Breast epithelium (tissue), 4 donors: Measurements from ENCODE around the gene CBFA2T2. TPM values are rescaled to one million over a fixed set of nuclear protein-coding genes. Genes with fewer than 3 reads are reported as not detected.

ENCODE experiments used
- DNase-seq, 2 donors: peaks; one replicate each; pipeline ENCODE4 v3.0.0-alpha.2; 2019; ENCODE audit warnings: low spot score in 2 of 2
- H3K27ac ChIP-seq, 2 donors: fragments of 200-600 bp; sonication (generic) in 1 of 2; one replicate each; pipeline ENCODE4 v1.5.1; 2016 to 2019; ENCODE audit warnings: mild to moderate bottlenecking in 1 of 2
- H3K27me3 ChIP-seq, 2 donors: fragments of 200-600 bp; sonication (generic) in 1 of 2; one replicate each; pipeline versions ENCODE4 v1.5.1 to v1.6.0; 2017 to 2019; ENCODE audit warnings: control low read depth in 1 of 2, mild to moderate bottlenecking in 1 of 2
- H3K36me3 ChIP-seq: fragments of 200-600 bp; one replicate; pipeline ENCODE4 v1.5.1; 2019
- H3K4me1 ChIP-seq, 2 donors: fragments of 200-600 bp; sonication (generic); one replicate each; pipeline ENCODE4 v1.5.1; 2016 to 2019; ENCODE audit warnings: control low read depth in 1 of 2
- H3K4me3 ChIP-seq, 3 donors: fragments of 200-600 bp; sonication (generic); 1 replicate in 2 of 3; 2 replicates in 1 of 3; pipeline ENCODE4 v1.5.1; 2016 to 2019; ENCODE audit warnings: mild to moderate bottlenecking in 3 of 3, moderate library complexity in 2 of 3
- H3K9me3 ChIP-seq, 2 donors: fragments of 200-600 bp; sonication (generic) in 1 of 2; one replicate each; pipeline ENCODE4 v1.5.1; 2016 to 2019; ENCODE audit warnings: control low read depth in 1 of 2
- CTCF ChIP-seq, 3 donors: fragments of 450-650 bp; IDR thresholded peaks; one replicate each; pipeline ENCODE4 v1.5.1; 2016 to 2017; ENCODE audit warnings: antibody characterized with exemption in 3 of 3, mild to moderate bottlenecking in 3 of 3, moderate library complexity in 3 of 3
- POLR2A ChIP-seq: fragments of 450-650 bp; IDR thresholded peaks from one replicate; pipeline ENCODE4 v1.6.1; 2016; ENCODE audit warnings: antibody characterized with exemption, mild to moderate bottlenecking, moderate library complexity
- POLR2AphosphoS5 ChIP-seq, 3 donors: sonication (generic); formaldehyde crosslinking; IDR thresholded peaks; one replicate each; pipeline ENCODE4 v1.6.1; 2017; ENCODE audit warnings: antibody characterized with exemption in 3 of 3
- intact Hi-C: fragments of 100-400 bp; cut with DNase I; formaldehyde crosslinking; loops from one replicate; pipeline ENCODE4 v1.15.1; 2023; ENCODE audit warnings: low total_unique reads
- total RNA-seq, 3 donors: library from RNA; depleted of rRNA; stranded (reverse); fragments of >200 nt; gene quantifications; one replicate each; pipeline ENCODE4 v1.1.0, GENCODE V29; 2016

The CBFA2T2 gene
- total RNA-seq, 3 donors from 2014 or later = 10.9 to 20.9 (median 17.0) TPM

DNA sequence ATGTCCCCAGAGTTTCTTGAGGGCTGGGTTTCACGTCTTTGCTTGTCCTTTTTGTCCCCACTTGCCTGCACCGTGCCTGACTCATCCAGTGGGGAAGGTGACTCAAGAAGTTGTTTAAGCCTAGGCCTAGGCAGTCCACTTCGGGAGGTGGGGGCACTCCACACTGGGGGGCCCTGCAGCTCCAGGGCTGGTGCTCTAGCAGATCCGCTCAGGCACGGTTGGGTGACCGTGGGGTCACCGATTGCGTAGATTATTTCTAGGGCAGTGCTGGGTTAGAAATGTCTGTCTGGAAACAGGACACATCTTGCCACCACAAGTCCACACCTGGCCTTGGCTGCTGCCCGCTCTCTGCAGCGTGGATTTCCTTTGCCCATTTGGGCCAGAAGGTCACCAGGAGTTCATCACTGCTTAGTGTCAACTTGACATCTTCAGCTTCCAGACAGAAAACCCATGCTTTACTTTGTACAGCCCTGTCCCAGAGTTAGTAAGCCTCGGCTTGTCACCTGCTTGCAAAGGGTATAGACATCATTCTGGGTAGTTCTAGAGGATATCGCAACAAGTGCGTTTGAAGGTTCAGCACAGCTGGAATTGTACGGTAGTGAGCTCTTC, 158.6 kb downstream of the CBFA2T2 start:
- Histone ChIP-seq H3K27me3 (no peaks in the 10 kb centered on the region), H3K9me3 (no peaks in the 10 kb centered on the region), H3K36me3 (no peaks in the 10 kb centered on the region), H3K27ac (peak overlapping the region; percentile 65 to 73), H3K4me3 (no peak overlapping the region), H3K4me1 (peaks cover 0 to 10% of the 10 kb centered on the region in 2 donors)
- TF ChIP-seq POLR2AphosphoS5 (IDR thresholded peaks at IDR 0.05) = no peak
- no peak for TF ChIP-seq POLR2A
- no peak for TF ChIP-seq CTCF (IDR thresholded peaks at IDR 0.05)
- intact Hi-C loops = no loop called here
- no peak for DNase-seq

DNA sequence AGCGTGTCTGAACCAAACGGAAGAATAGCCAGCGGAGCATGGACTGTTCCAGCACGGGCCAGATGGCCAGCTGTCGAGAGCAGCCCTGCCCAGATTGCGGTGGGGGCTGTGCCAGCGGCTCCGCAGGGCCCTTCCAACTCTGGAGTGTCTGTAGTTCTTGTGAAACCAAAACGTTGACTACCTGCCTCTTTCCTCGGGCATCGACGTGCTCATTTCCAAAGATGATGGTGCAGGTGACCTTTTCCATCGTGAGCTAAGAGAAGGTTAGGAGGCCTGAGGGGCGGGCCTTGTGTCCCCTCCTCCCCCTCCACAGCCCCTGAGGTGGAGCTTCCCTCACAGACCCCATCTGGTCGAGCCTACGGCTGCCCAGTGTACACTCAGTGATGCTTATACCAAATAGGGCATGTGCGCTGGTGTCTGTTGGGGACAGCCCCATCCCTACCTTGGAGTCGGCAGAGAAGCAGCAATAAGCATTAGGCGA, 159.3 kb downstream of the CBFA2T2 start:
- H3K27ac ChIP-seq = peak overlapping the region in 1 of 2 donors; percentile 73
- intact Hi-C loops = no loop called here
- DNase-seq = no peak

GRCh38 chr20:33650111-33650752, 160.3 kb downstream of the CBFA2T2 start:
- Histone ChIP-seq H3K9me3 (no peaks in the 10 kb centered on the region), H3K27me3 (no peaks in the 10 kb centered on the region), H3K27ac (peak overlapping the region in 1 of 2 donors; percentile 73), H3K4me3 (no peak overlapping the region), H3K36me3 (no peaks in the 10 kb centered on the region), H3K4me1 (peaks cover 0 to 10% of the 10 kb centered on the region in 2 donors)
- no peak for TF ChIP-seq POLR2AphosphoS5 (IDR thresholded peaks at IDR 0.05)
- TF ChIP-seq POLR2A = no peak
- no peak for TF ChIP-seq CTCF (IDR thresholded peaks at IDR 0.05)
- intact Hi-C loops = loop anchor here (10.0 kb wide), 1 partner anchor 185 kb away; no protein-coding TSS in a partner anchor
- DNase-seq = no peak

More for the DNA sequence above, 159.3 kb downstream of the CBFA2T2 start:
- Histone ChIP-seq H3K36me3 (no peaks in the 10 kb centered on the region), H3K4me1 (peaks cover 0 to 10% of the 10 kb centered on the region in 2 donors), H3K9me3 (no peaks in the 10 kb centered on the region), H3K4me3 (no peak overlapping the region), H3K27me3 (no peaks in the 10 kb centered on the region)
- TF ChIP-seq POLR2A (no peak), CTCF (IDR thresholded peaks at IDR 0.05) (no peak), POLR2AphosphoS5 (IDR thresholded peaks at IDR 0.05) (no peak)

DNA sequence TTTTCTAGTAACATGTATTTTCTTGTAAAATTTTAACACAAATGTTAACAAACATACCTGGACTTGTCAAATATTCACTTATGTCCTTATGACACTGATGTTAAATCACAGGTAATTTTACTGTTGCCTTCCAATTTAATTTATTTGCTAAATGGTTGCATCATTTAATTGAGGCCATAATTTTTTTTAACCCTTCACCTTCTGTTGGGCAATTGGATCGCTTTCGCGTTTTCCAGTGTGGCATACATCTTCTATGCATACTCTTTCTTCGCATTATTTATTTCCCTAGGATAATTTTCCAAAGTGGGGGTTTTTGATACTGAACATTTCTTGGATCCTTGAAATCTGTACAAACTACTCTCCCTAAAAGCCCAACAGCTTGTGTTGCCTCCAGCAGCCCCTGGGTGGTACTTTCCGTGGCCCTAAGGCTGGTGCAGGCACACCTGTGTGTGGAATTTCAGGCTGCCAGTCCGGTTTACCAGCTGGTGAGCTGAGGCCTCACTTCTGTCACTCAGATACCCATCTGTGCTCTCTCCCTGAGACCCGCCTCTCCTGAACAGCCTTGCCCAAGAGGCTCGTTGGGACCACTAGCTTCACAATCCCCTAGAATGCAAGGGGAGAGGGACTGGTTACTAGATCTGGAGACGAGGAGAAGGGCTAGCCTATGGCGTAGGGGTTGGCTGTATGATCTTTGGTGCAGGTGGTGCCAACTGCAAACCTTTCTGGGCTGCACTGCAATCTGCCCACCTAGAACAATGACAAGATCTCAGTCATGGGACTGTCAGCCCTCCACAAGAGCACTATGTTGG, 161.1 kb downstream of the CBFA2T2 start:
- TF ChIP-seq POLR2AphosphoS5 (IDR thresholded peaks at IDR 0.05) (peak in 2 of 3 donors; percentile 19 to 24), POLR2A (no peak), CTCF (IDR thresholded peaks at IDR 0.05) (peak in 1 of 3 donors; percentile 13)
- no peaks in the 10 kb centered on the region for H3K27me3 ChIP-seq
- no peaks in the 10 kb centered on the region for H3K9me3 ChIP-seq
- no peaks in the 10 kb centered on the region for H3K36me3 ChIP-seq
- peak; percentile 46 to 76 for DNase-seq
- peaks cover 0 to 10% of the 10 kb centered on the region in 2 donors for H3K4me1 ChIP-seq
- no peak overlapping the region for H3K4me3 ChIP-seq
- intact Hi-C loops = loop anchor here (10.0 kb wide), 1 partner anchor 186 kb away; no protein-coding TSS in a partner anchor
- peak overlapping the region; percentile 49 to 73 for H3K27ac ChIP-seq
